CD14-positive monocyte (primary cell): Measurements from ENCODE around the gene ZBTB44. TPM values are rescaled to one million over a fixed set of nuclear protein-coding genes. Genes with fewer than 3 reads are reported as not detected.
"Not testable (repeated sequence)": the region's sequence is repeated elsewhere in the genome, so short reads cannot be mapped to it uniquely, and the experiment has no call there.

Experiments used
- DNase-seq, 3 donors: peaks; one replicate each; pipeline ENCODE4 v3.0.0-alpha.2; 2011 to 2022
- H2AFZ ChIP-seq: 2 replicates; pipeline ENCODE4 v1.6.0; 2012; ENCODE audit warnings: mild to moderate bottlenecking, low read depth, low read length, inconsistent platforms; ENCODE audit not compliant: insufficient read depth, poor library complexity, severe bottlenecking
- H3K27ac ChIP-seq, 2 donors: 1 replicate in 1 of 2; 2 replicates in 1 of 2; pipeline ENCODE4 v1.5.1; 2012 to 2013; ENCODE audit warnings: low read length in 2 of 2, control low read depth in 1 of 2, inconsistent platforms in 1 of 2, low read depth in 1 of 2, mild to moderate bottlenecking in 1 of 2
- H3K27me3 ChIP-seq, 2 donors: one replicate each; pipeline versions ENCODE4 v1.6.0 to v1.6.1; 2011 to 2013; ENCODE audit warnings: low read length in 2 of 2; ENCODE audit not compliant: control insufficient read depth in 2 of 2, insufficient read depth in 2 of 2
- H3K36me3 ChIP-seq, 2 donors: replicated peaks in 1 of 2; 1 replicate in 1 of 2; 2 replicates in 1 of 2; pipeline versions ENCODE4 v1.5.1 to v1.6.1; 2012 to 2013; ENCODE audit warnings: low read length in 2 of 2, control low read depth in 1 of 2, inconsistent platforms in 1 of 2, mild to moderate bottlenecking in 1 of 2; ENCODE audit not compliant: insufficient read depth in 2 of 2, control insufficient read depth in 1 of 2
- H3K4me1 ChIP-seq, 2 donors: 1 replicate in 1 of 2; 2 replicates in 1 of 2; pipeline versions ENCODE4 v1.5.1 to v1.6.1; 2012 to 2013; ENCODE audit warnings: low read length in 2 of 2, control low read depth in 1 of 2, inconsistent platforms in 1 of 2, mild to moderate bottlenecking in 1 of 2, moderate library complexity in 1 of 2; ENCODE audit not compliant: insufficient read depth in 2 of 2, control insufficient read depth in 1 of 2
- H3K4me2 ChIP-seq: replicated peaks from 2 replicates; pipeline ENCODE3; 2012; ENCODE audit warnings: low read length, moderate library complexity, mild to moderate bottlenecking; ENCODE audit not compliant: poor library complexity, severe bottlenecking; ENCODE audit errors: extremely low read depth
- H3K4me3 ChIP-seq, 3 experiments: fragments of 200-600 bp in 1 of 3; sonication (generic) in 1 of 3; replicated peaks in 1 of 3; 1 replicate in 2 of 3; 2 replicates in 1 of 3; pipeline ENCODE4 v1.5.1; 2011 to 2013; ENCODE audit warnings: low read length in 3 of 3, mild to moderate bottlenecking in 3 of 3, control low read depth in 2 of 3, low read depth in 2 of 3, inconsistent platforms in 1 of 3, moderate library complexity in 1 of 3
- H3K79me2 ChIP-seq: 2 replicates; pipeline ENCODE4 v1.6.0; 2012; ENCODE audit warnings: mild to moderate bottlenecking, control low read depth, inconsistent platforms, low read length, moderate library complexity; ENCODE audit not compliant: insufficient read depth
- H3K9ac ChIP-seq: 2 replicates; pipeline ENCODE4 v1.6.0; 2017; ENCODE audit warnings: low read length, mild to moderate bottlenecking; ENCODE audit not compliant: insufficient read depth, poor library complexity, severe bottlenecking
- H3K9me3 ChIP-seq, 2 donors: replicated peaks in 1 of 2; 1 replicate in 1 of 2; 2 replicates in 1 of 2; pipeline versions ENCODE4 v1.5.1 to v1.6.1; 2012 to 2013; ENCODE audit warnings: low read length in 2 of 2, control low read depth in 1 of 2; ENCODE audit not compliant: control insufficient read depth in 1 of 2, insufficient read depth in 1 of 2
- H4K20me1 ChIP-seq: 2 replicates; pipeline ENCODE4 v1.6.0; 2012; ENCODE audit warnings: mild to moderate bottlenecking, low read length, control low read depth, moderate library complexity; ENCODE audit not compliant: insufficient read depth
- H3K27ac Mint-ChIP-seq, 7 donors: one replicate each; pipeline ENCODE4 v1.8.0; 2020; ENCODE audit warnings: mild to moderate bottlenecking in 7 of 7, mixed read lengths in 7 of 7, moderate library complexity in 6 of 7, inconsistent platforms in 2 of 7
- H3K27me3 Mint-ChIP-seq, 3 donors: one replicate each; pipeline ENCODE4 v1.8.0; 2021 to 2022; ENCODE audit warnings: low read depth in 3 of 3, mild to moderate bottlenecking in 3 of 3, mixed read lengths in 3 of 3, moderate library complexity in 3 of 3, inconsistent platforms in 1 of 3
- H3K36me3 Mint-ChIP-seq, 2 donors: one replicate each; pipeline ENCODE4 v1.8.0; 2020; ENCODE audit warnings: mixed read lengths in 2 of 2, inconsistent platforms in 1 of 2, mild to moderate bottlenecking in 1 of 2
- H3K4me1 Mint-ChIP-seq: one replicate; pipeline ENCODE4 v1.8.0; 2020; ENCODE audit warnings: mild to moderate bottlenecking, mixed read lengths
- H3K4me3 Mint-ChIP-seq, 2 donors: one replicate each; pipeline ENCODE4 v1.8.0; 2020; ENCODE audit warnings: mild to moderate bottlenecking in 2 of 2, mixed read lengths in 2 of 2, moderate library complexity in 1 of 2
- H3K9me3 Mint-ChIP-seq, 7 donors: one replicate each; pipeline ENCODE4 v1.8.0; 2020 to 2022; ENCODE audit warnings: mixed read lengths in 7 of 7, mild to moderate bottlenecking in 6 of 7, moderate library complexity in 6 of 7, inconsistent platforms in 2 of 7
- CTCF ChIP-seq: fragments of 200-600 bp; IDR thresholded peaks from one replicate; pipeline ENCODE4 v1.8.0; 2022; ENCODE audit warnings: antibody characterized with exemption, mild to moderate bottlenecking
- WGBS: methylation state at CpG from one replicate; pipeline ENCODE4 v1.1.5; 2013; ENCODE audit warnings: missing lambda C conversion rate; ENCODE audit not compliant: insufficient coverage; 5-methylcytosine and 5-hydroxymethylcytosine counted together
- intact Hi-C, 2 donors: fragments of 100-400 bp; cut with micrococcal nuclease; formaldehyde crosslinking; loops; one replicate each; pipeline versions ENCODE4 v1.15.0 to v1.15.1; 2023
- polyA plus RNA-seq, 3 donors: library from polyadenylated mRNA; depleted of rRNA in 1 of 3; unstranded in 2 of 3; stranded (reverse) in 1 of 3; fragments of 300-500 nt in 2 of 3; fragments of >200 nt in 1 of 3; fragmentation: Illumina TruSeq in 2 of 3; gene quantifications; 1 replicate in 2 of 3; 2 replicates in 1 of 3; pipeline ENCODE4 v1.2.3, GENCODE V29; 2012 to 2021

Gene ZBTB44
- polyA plus RNA-seq, 3 donors, result 2.4 to 21.3 (median 2.7) TPM

GRCh38 chr11:130338667-130339066 lies 23.9 kb upstream of the ZBTB44 start:
- no peak overlapping the region for H2AFZ ChIP-seq
- H3K9me3 ChIP-seq, result peaks cover 12 to 33% of the 10 kb centered on the region in 2 donors
- DNase-seq, result no peak
- no peaks in the 10 kb centered on the region for H3K36me3 ChIP-seq
- Mint-ChIP-seq H3K4me1 (no peaks in the 10 kb centered on the region), H3K27ac (no peak overlapping the region), H3K36me3 (no peaks in the 10 kb centered on the region), H3K9me3 (peaks cover 13 to 49% (median 37%) of the 10 kb centered on the region in 7 donors), H3K27me3 (peaks cover 0 to 3% (median 3%) of the 10 kb centered on the region in 3 donors), H3K4me3 (no peak overlapping the region)
- TF ChIP-seq CTCF, result no peak
- H3K4me2 ChIP-seq, result no peak overlapping the region
- no peaks in the 10 kb centered on the region for H3K79me2 ChIP-seq
- no peak overlapping the region for H3K4me3 ChIP-seq
- H3K27me3 ChIP-seq, result no peaks in the 10 kb centered on the region
- intact Hi-C loops, result no loop called here
- no peak overlapping the region for H3K27ac ChIP-seq
- H4K20me1 ChIP-seq, result no peaks in the 10 kb centered on the region
- H3K4me1 ChIP-seq, result no peaks in the 10 kb centered on the region
- WGBS, result 100% methylated on average over 1 of the region's 3 CpGs
- no peak overlapping the region for H3K9ac ChIP-seq

GRCh38 chr11:130337281-130338089 lies 22.8 kb upstream of the ZBTB44 start:
- Histone ChIP-seq H3K4me1 (no peaks in the 10 kb centered on the region), H3K27me3 (no peaks in the 10 kb centered on the region), H3K9ac (no peak overlapping the region), H3K9me3 (peaks cover 12 to 33% of the 10 kb centered on the region in 2 donors), H3K4me2 (no peak overlapping the region), H3K79me2 (no peaks in the 10 kb centered on the region), H2AFZ (no peak overlapping the region), H3K27ac (no peak overlapping the region), H4K20me1 (no peaks in the 10 kb centered on the region), H3K4me3 (no peak overlapping the region), H3K36me3 (no peaks in the 10 kb centered on the region)
- no peaks in the 10 kb centered on the region for H3K4me1 Mint-ChIP-seq
- no peaks in the 10 kb centered on the region for H3K36me3 Mint-ChIP-seq
- H3K4me3 Mint-ChIP-seq, result no peak overlapping the region
- intact Hi-C loops, result no loop called here
- no peak overlapping the region for H3K27ac Mint-ChIP-seq
- WGBS, result 96% methylated on average over 34 of the region's 36 CpGs
- peaks cover 0 to 6% (median 4%) of the 10 kb centered on the region in 3 donors for H3K27me3 Mint-ChIP-seq
- H3K9me3 Mint-ChIP-seq, result peaks cover 11 to 46% (median 36%) of the 10 kb centered on the region in 7 donors
- no peak for DNase-seq
- TF ChIP-seq CTCF, result no peak

GRCh38 chr11:130331397-130331796 lies 16.7 kb upstream of the ZBTB44 start:
- H3K36me3 Mint-ChIP-seq, H3K9me3 ChIP-seq, H3K4me1 ChIP-seq, H3K4me3 Mint-ChIP-seq, H2AFZ ChIP-seq, H3K9ac ChIP-seq, DNase-seq, H3K79me2 ChIP-seq, H4K20me1 ChIP-seq, H3K36me3 ChIP-seq, H3K27ac ChIP-seq, H3K4me1 Mint-ChIP-seq, intact Hi-C loops, H3K4me3 ChIP-seq, H3K27me3 ChIP-seq, H3K27me3 Mint-ChIP-seq, H3K4me2 ChIP-seq: not testable (repeated sequence)
- Mint-ChIP-seq H3K27ac (peak overlapping the region in 1 of 7 donors; percentile 78), H3K9me3 (peaks cover 3 to 11% (median 8%) of the 10 kb centered on the region in 7 donors)
- WGBS, result 88% methylated on average over 11 of the region's 19 CpGs
